SJSA1 (cell line): ENCODE measurements around the gene B4GALT1. TPM values are rescaled to one million over a fixed set of nuclear protein-coding genes. Genes with fewer than 3 reads are reported as not detected.

ENCODE experiments used
- DNase-seq, 2 experiments: peaks; one replicate each; pipeline ENCODE4 v3.0.0-alpha.2; 2015 to 2020; ENCODE audit warnings: low spot score in 2 of 2, low read depth in 1 of 2
- H3K27ac ChIP-seq: fragments of 250-450 bp; sonication (Bioruptor Pico); 2 replicates; pipeline ENCODE4 v1.5.1; 2020; ENCODE audit warnings: mild to moderate bottlenecking, moderate library complexity
- H3K27me3 ChIP-seq: fragments of 250-450 bp; sonication (Bioruptor Pico); replicated peaks from 2 replicates; pipeline ENCODE4 v1.5.1; 2020; ENCODE audit warnings: mild to moderate bottlenecking, moderate library complexity
- H3K36me3 ChIP-seq: fragments of 250-450 bp; sonication (Bioruptor Pico); 2 replicates; pipeline ENCODE4 v1.5.1; 2020; ENCODE audit warnings: mild to moderate bottlenecking
- H3K4me1 ChIP-seq: fragments of 250-450 bp; sonication (Bioruptor Pico); replicated peaks from 2 replicates; pipeline ENCODE4 v1.6.1; 2021; ENCODE audit warnings: mild to moderate bottlenecking
- H3K4me3 ChIP-seq: fragments of 250-450 bp; sonication (Bioruptor Pico); 2 replicates; pipeline ENCODE4 v1.5.1; 2020; ENCODE audit warnings: mild to moderate bottlenecking
- H3K9me3 ChIP-seq: fragments of 250-450 bp; sonication (Bioruptor Pico); replicated peaks from 2 replicates; pipeline ENCODE4 v1.5.1; 2020; ENCODE audit warnings: mild to moderate bottlenecking
- total RNA-seq: library from RNA; depleted of rRNA; stranded (reverse); fragments of >200 nt; shearing (Covaris generic); gene quantifications from 2 replicates; pipeline ENCODE4 v1.2.3, GENCODE V29; 2014

Gene B4GALT1
- total RNA-seq, 1 experiment from 2014 or later: 4.7 TPM

DNA sequence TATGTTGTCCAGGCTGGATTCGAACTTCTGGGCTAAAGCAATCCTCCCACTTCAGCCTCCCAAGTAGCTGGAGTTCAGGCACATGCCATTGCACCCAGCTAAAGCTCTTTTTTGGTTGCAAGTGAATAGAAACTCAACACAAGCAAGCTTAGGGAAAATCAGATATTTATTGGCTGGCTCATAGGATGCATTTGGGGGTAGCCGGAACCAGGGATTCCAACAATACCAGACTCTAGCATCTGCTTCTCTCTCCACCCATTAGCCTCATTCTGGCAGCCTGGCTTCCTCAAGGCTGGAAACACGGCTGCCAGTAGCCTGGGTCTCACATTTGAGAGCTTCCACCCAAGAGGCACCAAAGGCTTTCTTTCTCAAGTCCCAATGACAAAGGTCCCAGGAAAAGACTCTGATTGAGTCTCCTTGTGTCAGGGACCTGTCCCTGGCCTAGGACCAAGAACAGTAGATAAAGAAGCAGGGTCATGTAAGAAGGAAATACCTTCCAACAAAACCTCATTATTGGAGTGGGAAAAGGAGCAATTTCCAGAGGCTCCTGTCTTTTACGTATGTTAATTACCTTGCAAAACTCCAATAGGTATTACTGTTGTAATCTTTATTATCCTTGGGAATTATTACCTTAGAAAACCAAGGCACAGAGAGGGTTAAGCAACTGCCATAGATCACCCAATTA, 23.0 kb upstream of the B4GALT1 start:
- H3K27ac ChIP-seq: no peak overlapping the region
- no peaks in the 10 kb centered on the region for H3K4me1 ChIP-seq
- H3K9me3 ChIP-seq: no peaks in the 10 kb centered on the region
- H3K27me3 ChIP-seq: no peaks in the 10 kb centered on the region
- DNase-seq: no peak
- no peaks in the 10 kb centered on the region for H3K36me3 ChIP-seq
- H3K4me3 ChIP-seq: no peak overlapping the region

DNA sequence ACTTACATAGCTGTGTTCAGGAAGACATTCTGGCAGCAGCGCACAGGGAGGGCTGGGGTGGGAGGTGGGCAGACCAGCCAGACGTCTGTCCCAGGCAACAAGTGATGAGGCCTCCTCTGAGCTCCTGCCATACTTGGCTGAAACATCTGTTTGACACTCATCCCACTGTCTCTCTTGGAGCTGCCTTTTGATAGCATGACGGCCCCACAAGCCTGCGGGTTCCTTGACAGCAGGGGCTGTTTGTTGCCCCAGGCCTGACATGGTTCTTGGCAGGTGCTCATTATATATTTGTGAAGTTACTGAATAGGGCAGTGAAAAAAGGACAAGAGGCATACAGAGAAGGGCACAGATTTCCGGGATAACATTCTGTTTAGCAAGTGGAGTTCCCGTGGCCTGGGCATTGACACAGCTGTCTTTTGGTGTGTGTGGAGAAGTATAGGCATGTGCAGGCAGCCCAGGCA, 22.2 kb upstream of the B4GALT1 start:
- Histone ChIP-seq H3K27ac (no peak overlapping the region), H3K27me3 (no peaks in the 10 kb centered on the region), H3K36me3 (no peaks in the 10 kb centered on the region), H3K4me3 (no peak overlapping the region), H3K9me3 (no peaks in the 10 kb centered on the region), H3K4me1 (no peaks in the 10 kb centered on the region)
- no peak for DNase-seq

GRCh38 chr9:33188711-33189110, 21.6 kb upstream of the B4GALT1 start:
- Histone ChIP-seq H3K4me1 (no peaks in the 10 kb centered on the region), H3K27me3 (no peaks in the 10 kb centered on the region), H3K4me3 (no peak overlapping the region), H3K36me3 (no peaks in the 10 kb centered on the region), H3K27ac (no peak overlapping the region), H3K9me3 (no peaks in the 10 kb centered on the region)
- DNase-seq: no peak

- Histone ChIP-seq H3K9me3 (no peaks in the 10 kb centered on the region), H3K27ac (no peak overlapping the region), H3K4me1 (no peaks in the 10 kb centered on the region), H3K36me3 (no peaks in the 10 kb centered on the region), H3K27me3 (no peaks in the 10 kb centered on the region), H3K4me3 (no peak overlapping the region)
- no peak for DNase-seq
Observed at GRCh38 chr9:33187519-33188218, 20.5 kb upstream of the B4GALT1 start.

- H3K36me3 ChIP-seq: no peaks in the 10 kb centered on the region
- H3K27ac ChIP-seq: no peak overlapping the region
- no peaks in the 10 kb centered on the region for H3K4me1 ChIP-seq
- H3K9me3 ChIP-seq: no peaks in the 10 kb centered on the region
- DNase-seq: no peak
- H3K4me3 ChIP-seq: no peak overlapping the region
- H3K27me3 ChIP-seq: no peaks in the 10 kb centered on the region
Observed at GRCh38 chr9:33186457-33187168, 19.5 kb upstream of the B4GALT1 start.

DNA sequence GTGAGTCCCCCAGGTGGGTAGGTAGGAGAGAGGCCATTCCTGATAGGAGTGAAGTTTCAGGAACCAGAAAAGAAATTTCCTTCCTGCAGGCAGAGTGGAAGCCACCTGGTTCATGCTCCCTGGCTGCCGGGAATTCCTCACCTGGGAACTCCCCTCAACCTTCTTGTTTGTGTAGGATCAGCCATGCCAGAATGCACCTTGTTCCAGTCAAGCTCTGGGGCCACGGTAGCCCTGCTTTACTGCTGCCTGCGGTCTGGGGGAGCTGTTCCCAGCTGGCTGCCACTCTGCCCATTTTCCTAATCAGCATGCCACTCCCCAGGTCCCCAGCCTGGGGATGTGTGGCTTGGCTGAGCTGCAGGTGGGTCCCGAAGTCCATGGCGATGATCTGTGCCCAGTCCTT, 18.7 kb upstream of the B4GALT1 start:
- no peaks in the 10 kb centered on the region for H3K9me3 ChIP-seq
- H3K27ac ChIP-seq: no peak overlapping the region
- H3K4me1 ChIP-seq: no peaks in the 10 kb centered on the region
- DNase-seq: no peak
- no peak overlapping the region for H3K4me3 ChIP-seq
- H3K36me3 ChIP-seq: no peaks in the 10 kb centered on the region
- H3K27me3 ChIP-seq: no peaks in the 10 kb centered on the region

- H3K27me3 ChIP-seq: no peaks in the 10 kb centered on the region
- H3K9me3 ChIP-seq: no peaks in the 10 kb centered on the region
- no peak overlapping the region for H3K27ac ChIP-seq
- no peaks in the 10 kb centered on the region for H3K4me1 ChIP-seq
- no peak for DNase-seq
- no peak overlapping the region for H3K4me3 ChIP-seq
- no peaks in the 10 kb centered on the region for H3K36me3 ChIP-seq
Observed at GRCh38 chr9:33185406-33185805, 18.3 kb upstream of the B4GALT1 start.

DNA sequence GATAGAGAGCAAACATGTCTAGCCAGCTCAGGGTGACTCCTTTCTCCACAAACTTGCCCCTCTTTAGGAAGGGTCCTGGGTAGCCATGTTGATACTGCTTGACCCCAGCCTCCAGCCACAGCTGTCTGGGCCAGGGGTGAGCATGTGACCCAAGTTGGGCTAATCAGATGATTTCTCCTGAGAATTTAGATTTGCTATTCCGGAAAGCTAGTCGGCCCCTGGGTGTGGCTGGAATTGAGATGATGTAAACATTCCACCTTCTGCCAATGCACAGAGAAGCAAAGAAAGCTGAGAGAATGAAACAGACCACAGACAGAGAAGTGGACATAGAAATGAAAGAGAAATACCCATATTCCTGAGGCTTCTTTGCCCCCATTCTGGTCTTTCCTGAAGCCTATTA, 17.8 kb upstream of the B4GALT1 start:
- Histone ChIP-seq H3K4me3 (no peak overlapping the region), H3K4me1 (no peaks in the 10 kb centered on the region), H3K27me3 (no peaks in the 10 kb centered on the region), H3K27ac (no peak overlapping the region), H3K36me3 (no peaks in the 10 kb centered on the region), H3K9me3 (no peaks in the 10 kb centered on the region)
- no peak for DNase-seq

DNA sequence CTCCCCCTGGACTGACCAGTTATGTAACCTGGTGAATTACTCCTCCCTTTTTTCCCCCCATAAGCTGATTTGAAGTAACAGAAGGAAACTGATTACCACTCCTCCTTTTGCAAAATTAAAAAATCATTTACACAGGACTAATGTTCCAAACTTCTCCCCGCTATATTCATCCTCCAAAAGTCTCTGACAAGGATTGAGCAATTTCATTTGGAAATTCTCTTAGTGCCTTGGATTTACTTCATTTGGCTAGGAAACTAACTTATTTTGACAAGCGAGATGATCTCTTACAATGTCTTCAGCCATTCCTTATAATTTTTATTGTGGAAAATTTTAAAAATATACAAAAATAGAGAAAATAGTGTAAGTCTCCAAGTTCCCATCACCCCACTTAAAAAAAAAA, 15.4 kb upstream of the B4GALT1 start:
- DNase-seq: no peak
- no peaks in the 10 kb centered on the region for H3K36me3 ChIP-seq
- H3K27ac ChIP-seq: no peak overlapping the region
- H3K27me3 ChIP-seq: no peaks in the 10 kb centered on the region
- no peaks in the 10 kb centered on the region for H3K9me3 ChIP-seq
- H3K4me3 ChIP-seq: no peak overlapping the region
- no peaks in the 10 kb centered on the region for H3K4me1 ChIP-seq

DNA sequence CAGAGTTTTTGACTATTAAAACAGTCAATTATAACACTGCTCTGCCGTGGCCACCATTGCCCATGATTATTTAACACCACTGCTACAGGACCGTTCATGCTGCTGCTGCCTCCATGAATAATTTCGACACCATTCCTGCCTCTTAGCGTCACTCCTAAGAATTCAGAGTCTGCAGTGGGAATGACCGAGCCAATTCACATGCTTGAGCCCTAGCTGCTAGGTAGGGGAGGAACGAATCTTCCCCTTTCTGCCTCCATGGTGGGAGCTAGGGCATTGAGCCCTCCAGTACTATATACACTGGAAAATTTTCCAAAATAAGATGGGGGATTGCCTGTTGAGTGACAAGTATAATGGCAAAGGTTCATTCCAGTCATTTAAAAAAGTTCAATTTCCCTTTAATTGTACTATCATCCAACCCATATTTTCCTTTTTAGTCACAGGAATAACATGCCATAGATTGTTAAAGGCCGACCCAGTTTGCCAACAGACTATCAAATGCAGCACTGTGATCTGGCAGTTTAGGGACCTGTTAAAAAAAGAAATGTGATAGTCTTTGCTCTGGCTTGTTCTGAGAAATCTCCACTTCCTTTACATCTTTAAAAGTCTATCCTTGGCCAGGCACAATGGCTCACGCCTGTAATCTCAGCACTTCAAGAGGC, 13.5 kb upstream of the B4GALT1 start:
- H3K27me3 ChIP-seq: no peaks in the 10 kb centered on the region
- no peak overlapping the region for H3K4me3 ChIP-seq
- no peak for DNase-seq
- no peak overlapping the region for H3K27ac ChIP-seq
- no peaks in the 10 kb centered on the region for H3K9me3 ChIP-seq
- H3K4me1 ChIP-seq: no peaks in the 10 kb centered on the region
- H3K36me3 ChIP-seq: no peaks in the 10 kb centered on the region

- Histone ChIP-seq H3K4me3 (no peak overlapping the region), H3K27ac (no peak overlapping the region), H3K27me3 (no peaks in the 10 kb centered on the region), H3K9me3 (no peaks in the 10 kb centered on the region), H3K4me1 (no peaks in the 10 kb centered on the region), H3K36me3 (no peaks in the 10 kb centered on the region)
- no peak for DNase-seq
Observed at GRCh38 chr9:33178972-33179697, 12.0 kb upstream of the B4GALT1 start.

DNA sequence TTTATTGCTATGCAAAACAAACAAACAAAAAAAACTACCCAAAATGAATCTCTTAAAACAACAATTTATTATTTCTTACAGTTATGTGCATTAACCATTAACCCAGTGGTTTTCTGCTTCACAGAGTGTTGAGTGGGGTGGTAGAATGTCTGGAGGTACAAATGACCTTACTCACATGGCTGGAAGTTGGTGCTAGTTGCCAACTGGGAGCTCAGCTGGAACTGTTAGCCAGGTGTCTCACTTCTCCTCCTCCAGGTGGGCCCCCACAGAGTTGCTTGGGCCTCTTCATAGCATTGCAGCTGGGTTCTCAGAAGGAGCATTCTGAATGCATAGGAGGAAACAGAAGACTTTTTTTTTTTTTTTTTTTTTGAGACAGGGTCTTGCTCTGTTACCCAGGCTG, 10.5 kb upstream of the B4GALT1 start:
- no peaks in the 10 kb centered on the region for H3K27me3 ChIP-seq
- H3K36me3 ChIP-seq: no peaks in the 10 kb centered on the region
- H3K27ac ChIP-seq: no peak overlapping the region
- H3K4me3 ChIP-seq: no peak overlapping the region
- H3K9me3 ChIP-seq: no peaks in the 10 kb centered on the region
- no peaks in the 10 kb centered on the region for H3K4me1 ChIP-seq
- no peak for DNase-seq

DNA sequence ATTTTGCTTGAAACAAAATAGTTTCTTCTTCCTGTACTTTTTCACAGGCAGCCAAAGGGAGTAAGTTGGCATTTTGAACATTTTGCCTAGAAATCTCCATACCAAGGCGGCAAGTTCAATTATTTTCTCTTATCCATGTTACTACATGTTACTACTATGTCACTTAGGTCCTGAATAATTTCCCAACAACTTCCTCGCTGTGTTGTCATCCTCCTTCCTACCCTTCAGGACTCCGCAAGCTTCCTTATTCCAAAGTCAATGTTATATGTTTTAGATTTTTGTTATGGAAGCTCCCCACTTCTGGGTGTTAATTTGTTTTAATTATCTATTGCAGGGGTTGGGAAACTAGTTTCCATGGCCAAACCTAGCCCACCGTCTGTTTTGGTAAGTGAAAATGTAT, 9.9 kb upstream of the B4GALT1 start:
- no peak for DNase-seq
- H3K27ac ChIP-seq: no peak overlapping the region
- no peaks in the 10 kb centered on the region for H3K9me3 ChIP-seq
- no peaks in the 10 kb centered on the region for H3K27me3 ChIP-seq
- no peaks in the 10 kb centered on the region for H3K4me1 ChIP-seq
- H3K36me3 ChIP-seq: no peaks in the 10 kb centered on the region
- no peak overlapping the region for H3K4me3 ChIP-seq
